Esophagus muscularis mucosa (tissue), 4 donors: ENCODE results near the gene SP2. TPM values are rescaled to one million over a fixed set of nuclear protein-coding genes. Genes with fewer than 3 reads are reported as not detected.

Experiments
- DNase-seq: peaks from one replicate; pipeline ENCODE4 v3.0.0-alpha.2; 2017; ENCODE audit errors: extremely low spot score
- H3K27ac ChIP-seq, 4 donors: fragments of 200-600 bp; sonication (generic); replicated peaks in 1 of 4; 1 replicate in 3 of 4; 2 replicates in 1 of 4; pipeline ENCODE4 v1.5.1; 2016 to 2019; ENCODE audit warnings: mild to moderate bottlenecking in 1 of 4
- H3K27me3 ChIP-seq, 4 donors: fragments of 200-600 bp; sonication (generic); one replicate each; pipeline versions ENCODE4 v1.5.1 to v1.6.0; 2016 to 2019
- H3K36me3 ChIP-seq, 4 donors: fragments of 200-600 bp; sonication (generic); one replicate each; pipeline ENCODE4 v1.5.1; 2016 to 2019
- H3K4me1 ChIP-seq, 4 donors: fragments of 200-600 bp; sonication (generic); one replicate each; pipeline ENCODE4 v1.5.1; 2016 to 2019
- H3K4me3 ChIP-seq, 4 donors: fragments of 200-600 bp; sonication (generic); 1 replicate in 2 of 4; 2 replicates in 2 of 4; pipeline ENCODE4 v1.5.1; 2016 to 2019; ENCODE audit warnings: mild to moderate bottlenecking in 4 of 4, moderate library complexity in 1 of 4
- H3K9me3 ChIP-seq, 4 donors: fragments of 200-600 bp; sonication (generic); 1 replicate in 3 of 4; 2 replicates in 1 of 4; pipeline ENCODE4 v1.5.1; 2016 to 2019
- CTCF ChIP-seq, 3 experiments: fragments of 200-600 bp in 2 of 3; fragments of 450-650 bp in 1 of 3; sonication (generic) in 2 of 3; IDR thresholded peaks; one replicate each; pipeline ENCODE4 v1.5.1; 2017 to 2019; ENCODE audit warnings: antibody characterized with exemption in 3 of 3, mild to moderate bottlenecking in 2 of 3, moderate library complexity in 1 of 3
- EP300 ChIP-seq: sonication (generic); formaldehyde crosslinking; IDR thresholded peaks from one replicate; pipeline ENCODE4 v1.6.1; 2017; ENCODE audit warnings: antibody characterized with exemption
- POLR2A ChIP-seq: fragments of 450-650 bp; IDR thresholded peaks from one replicate; pipeline ENCODE4 v1.6.1; 2017; ENCODE audit warnings: antibody characterized with exemption, moderate library complexity, mild to moderate bottlenecking, low read depth
- POLR2AphosphoS5 ChIP-seq, 2 donors: sonication (generic); formaldehyde crosslinking; IDR thresholded peaks; one replicate each; pipeline ENCODE4 v1.6.1; 2017; ENCODE audit warnings: antibody characterized with exemption in 2 of 2
- WGBS: methylation state at CpG from one replicate; pipeline ENCODE4 v1.1.5; 2018; 5-methylcytosine and 5-hydroxymethylcytosine counted together
- intact Hi-C: fragments of 100-400 bp; cut with DNase I; formaldehyde crosslinking; loops from one replicate; pipeline ENCODE4 v1.15.1; 2023
- total RNA-seq, 4 donors: library from RNA; depleted of rRNA; stranded (reverse); fragments of >200 nt; gene quantifications; one replicate each; pipeline versions ENCODE4 v1.1.0 to v1.2.1, GENCODE V29; 2016

Gene SP2
- total RNA-seq, 4 donors from 2014 or later = 7.1 to 16.0 (median 9.4) TPM

- DNase-seq = no peak
- TF ChIP-seq CTCF (IDR thresholded peaks at IDR 0.05) (no peak), EP300 (no peak), POLR2AphosphoS5 (IDR thresholded peaks at IDR 0.05) (no peak), POLR2A (no peak)
- Histone ChIP-seq H3K27ac (no peak overlapping the region), H3K9me3 (no peaks in the 10 kb centered on the region), H3K36me3 (no peaks in the 10 kb centered on the region), H3K4me3 (no peak overlapping the region), H3K27me3 (no peaks in the 10 kb centered on the region), H3K4me1 (peaks cover 0 to 4% (median 0%) of the 10 kb centered on the region in 4 donors)
- intact Hi-C loops = no loop called here
- 86% methylated on average over 7 of the region's 8 CpGs for WGBS
Measured at GRCh38 chr17:47959825-47960655, 64.0 kb downstream of the SP2 start.

GRCh38 chr17:47961406-47961805 is 65.4 kb downstream of the SP2 start:
- no peak overlapping the region for H3K4me3 ChIP-seq
- intact Hi-C loops = no loop called here
- no peak for DNase-seq
- 83% methylated on average over 6 of the region's 6 CpGs for WGBS
- TF ChIP-seq POLR2A = no peak
- TF ChIP-seq EP300 = no peak
- no peaks in the 10 kb centered on the region for H3K27me3 ChIP-seq
- H3K9me3 ChIP-seq = no peaks in the 10 kb centered on the region
- no peaks in the 10 kb centered on the region for H3K36me3 ChIP-seq
- no peaks in the 10 kb centered on the region for H3K4me1 ChIP-seq
- no peak overlapping the region for H3K27ac ChIP-seq

GRCh38 chr17:47962901-47963300 is 66.9 kb downstream of the SP2 start:
- Histone ChIP-seq H3K9me3 (no peaks in the 10 kb centered on the region), H3K27ac (no peak overlapping the region), H3K27me3 (no peaks in the 10 kb centered on the region), H3K4me3 (no peak overlapping the region), H3K4me1 (no peaks in the 10 kb centered on the region), H3K36me3 (no peaks in the 10 kb centered on the region)
- TF ChIP-seq EP300 (no peak), POLR2A (no peak), POLR2AphosphoS5 (IDR thresholded peaks at IDR 0.05) (no peak), CTCF (IDR thresholded peaks at IDR 0.05) (no peak)
- no peak for DNase-seq
- WGBS = 100% methylated on average over 3 of the region's 3 CpGs
- intact Hi-C loops = no loop called here

- WGBS = 91% methylated on average over 5 of the region's 5 CpGs
- Histone ChIP-seq H3K9me3 (no peaks in the 10 kb centered on the region), H3K27ac (no peak overlapping the region), H3K36me3 (no peaks in the 10 kb centered on the region), H3K4me1 (peaks cover 0 to 2% (median under 1%) of the 10 kb centered on the region in 4 donors), H3K27me3 (peaks cover 0 to 9% (median 0%) of the 10 kb centered on the region in 4 donors), H3K4me3 (no peak overlapping the region)
- intact Hi-C loops = no loop called here
- no peak for TF ChIP-seq POLR2AphosphoS5 (IDR thresholded peaks at IDR 0.05)
- TF ChIP-seq EP300 = no peak
- no peak for TF ChIP-seq CTCF (IDR thresholded peaks at IDR 0.05)
- no peak for TF ChIP-seq POLR2A
- no peak for DNase-seq
Measured at GRCh38 chr17:47964856-47965255, 68.8 kb downstream of the SP2 start.

- TF ChIP-seq POLR2AphosphoS5 (IDR thresholded peaks at IDR 0.05) (no peak), POLR2A (no peak), EP300 (no peak), CTCF (IDR thresholded peaks at IDR 0.05) (no peak)
- Histone ChIP-seq H3K27me3 (peaks cover 0 to 9% (median 0%) of the 10 kb centered on the region in 4 donors), H3K9me3 (no peaks in the 10 kb centered on the region), H3K4me3 (no peak overlapping the region), H3K4me1 (peaks cover 0 to 10% (median 7%) of the 10 kb centered on the region in 4 donors), H3K36me3 (no peaks in the 10 kb centered on the region), H3K27ac (peak overlapping the region in 1 of 4 donors; percentile 40)
- intact Hi-C loops = no loop called here
- 47% methylated on average over 1 of the region's 1 CpG for WGBS
- DNase-seq = no peak
Measured at GRCh38 chr17:47966079-47966519, 70.1 kb downstream of the SP2 start.
